Heart left ventricle (tissue), 16 donors: ENCODE data around the gene MCM3AP. TPM values are rescaled to one million over a fixed set of nuclear protein-coding genes. Genes with fewer than 3 reads are reported as not detected.

Source experiments
- ATAC-seq, 4 donors: fragments of 200-7000 bp; cut with Tn5 transposase; one replicate each; pipeline ENCODE4 v1.9.1; 2020 to 2022; ENCODE audit warnings: moderate library complexity in 4 of 4, mild to moderate bottlenecking in 3 of 4, moderate number of reproducible peaks in 1 of 4
- DNase-seq, 5 donors: peaks; one replicate each; pipeline ENCODE4 v3.0.0-alpha.2; 2020
- H3K27ac ChIP-seq, 12 donors: fragments of 200-600 bp; sonication (generic) in 4 of 12; one replicate each; pipeline versions ENCODE4 v1.5.0 to v1.8.0; 2016 to 2022; ENCODE audit warnings: mild to moderate bottlenecking in 2 of 12
- H3K27me3 ChIP-seq, 9 donors: fragments of 200-600 bp; sonication (generic) in 2 of 9; one replicate each; pipeline versions ENCODE4 v1.5.1 to v1.8.0; 2016 to 2022; ENCODE audit warnings: mild to moderate bottlenecking in 3 of 9
- H3K36me3 ChIP-seq, 9 donors: fragments of 200-600 bp; sonication (generic) in 2 of 9; one replicate each; pipeline versions ENCODE4 v1.5.0 to v1.8.0; 2018 to 2022; ENCODE audit warnings: mild to moderate bottlenecking in 2 of 9
- H3K4me1 ChIP-seq, 12 donors: fragments of 200-600 bp; sonication (generic) in 4 of 12; one replicate each; pipeline versions ENCODE4 v1.5.0 to v1.8.0; 2016 to 2022; ENCODE audit warnings: mild to moderate bottlenecking in 3 of 12
- H3K4me3 ChIP-seq, 12 donors: fragments of 200-600 bp; sonication (generic) in 4 of 12; one replicate each; pipeline versions ENCODE4 v1.5.0 to v1.8.0; 2017 to 2022; ENCODE audit warnings: mild to moderate bottlenecking in 9 of 12, moderate library complexity in 4 of 12
- H3K9me3 ChIP-seq, 12 donors: fragments of 200-600 bp; sonication (generic) in 4 of 12; one replicate each; pipeline versions ENCODE4 v1.5.0 to v1.8.0; 2016 to 2022; ENCODE audit warnings: mild to moderate bottlenecking in 1 of 12
- POLR2A ChIP-seq, 2 donors: fragments of 450-650 bp; IDR thresholded peaks; one replicate each; pipeline ENCODE4 v1.6.1; 2017; ENCODE audit warnings: antibody characterized with exemption in 2 of 2, mild to moderate bottlenecking in 2 of 2, moderate library complexity in 2 of 2
- whole genome bisulfite sequencing, 4 donors: extraction: QIAGEN DNeasy Blood & Tissue Kit in 2 of 4; methylation state at CpG; one replicate each; pipeline versions ENCODE4 v1.1.5 to v1.1.7; 2013 to 2018; 5-methylcytosine and 5-hydroxymethylcytosine counted together
- intact Hi-C, 10 donors: fragments of 100-400 bp; cut with DNase I; formaldehyde crosslinking; loops; one replicate each; pipeline versions ENCODE4 v1.11.1 to v1.14.2; 2022
- polyA plus RNA-seq, 2 donors: library from polyadenylated mRNA; stranded (reverse); fragments of 200-250 nt; gene quantifications; one replicate each; pipeline ENCODE4 v1.2.3, GENCODE V29; 2013
- total RNA-seq, 9 donors: library from RNA; depleted of rRNA in 2 of 9; stranded (reverse); fragments of >200 nt in 2 of 9; fragmentation: NEBNext Ultra II Directional in 3 of 9; extraction: Animal tissue kit (Norgen Biotek cat#: 25700) in 3 of 9; gene quantifications; one replicate each; pipeline versions ENCODE4 v1.1.0 to v1.2.4, GENCODE V29; 2016 to 2023
- TF ChIP-seq, protein P1 (sequence below), 12 donors: fragments of 200-600 bp; sonication (generic) in 4 of 12; IDR thresholded peaks; one replicate each; pipeline versions ENCODE4 v1.5.0 to v1.8.0; 2018 to 2022; ENCODE audit warnings: antibody characterized with exemption in 12 of 12, mild to moderate bottlenecking in 5 of 12
- donor health status: ischemic (EF 13 %, LVEDD 7.1; RV severe dilation, severe dysfunction).
- donor health status: healthy with polysubstance abuse.
- donor health status: DM: no; HTN: yes; CAD: no.
- donor health status: DM: no; HTN: no; CAD: no.
- donor health status: ischemic (EF 25% LVEDD 6.9; RV normal size, moderate dysfunction).
- donor health status: ischemic (EF 25% LVEDD 5.7; RV mildly dilated, moderate dysfunction).
- donor health status: healthy.
- donor health status: DM: yes; HTN: yes; CAD: no.
- donor health status: ischemic (EF 35%, LVEDD 5.7; RV mildly dilated, moderate dysfunction).
- donor health status: nonischemic (EF 11% LVEDD 7.7; RV severe dilation, severe dysfunction).
- donor health status: DM: yes; HTN: yes; CAD: no.
- donor health status: PGD.
- donor health status: ischemic (EF 29% LVEDD 5.4; RV normal size, mild dysfunction).
- donor health status: nonischemic (EF 23%, LVEDD 6.1; RV moderate dilation, normal function).

Gene MCM3AP
- total and polyA plus RNA-seq, 11 donors = 24.5 to 69.8 (median 55.3) TPM

DNA sequence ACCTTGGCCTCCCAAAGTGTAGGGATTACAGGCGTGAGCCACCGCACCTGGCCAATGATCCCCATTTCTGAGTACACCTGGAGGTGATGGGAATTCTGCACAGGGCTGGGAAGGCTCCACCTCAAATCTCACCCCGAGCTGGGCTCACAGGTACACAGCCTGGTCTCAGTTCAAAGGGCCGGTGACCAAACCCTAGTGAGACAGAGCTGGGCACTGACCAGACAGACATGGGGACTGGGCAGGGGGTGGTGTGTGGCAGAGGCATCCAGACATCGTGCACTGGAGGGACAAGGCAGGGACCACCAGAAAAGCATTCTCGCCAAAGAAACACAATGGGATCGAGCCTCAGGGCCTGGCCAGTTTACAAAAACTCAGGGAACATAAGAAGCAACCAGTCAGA, 74.0 kb downstream of the MCM3AP start:
- no peaks in the 10 kb centered on the region for H3K9me3 ChIP-seq
- ATAC-seq (no peak), DNase-seq (no peak)
- 94 to 98% (median 97%) methylated on average over 7 of the region's 7 CpGs for WGBS, 4 donors
- H3K36me3 ChIP-seq = peaks cover 0 to 97% (median 61%) of the 10 kb centered on the region in 9 donors
- TF ChIP-seq, protein P1, sequence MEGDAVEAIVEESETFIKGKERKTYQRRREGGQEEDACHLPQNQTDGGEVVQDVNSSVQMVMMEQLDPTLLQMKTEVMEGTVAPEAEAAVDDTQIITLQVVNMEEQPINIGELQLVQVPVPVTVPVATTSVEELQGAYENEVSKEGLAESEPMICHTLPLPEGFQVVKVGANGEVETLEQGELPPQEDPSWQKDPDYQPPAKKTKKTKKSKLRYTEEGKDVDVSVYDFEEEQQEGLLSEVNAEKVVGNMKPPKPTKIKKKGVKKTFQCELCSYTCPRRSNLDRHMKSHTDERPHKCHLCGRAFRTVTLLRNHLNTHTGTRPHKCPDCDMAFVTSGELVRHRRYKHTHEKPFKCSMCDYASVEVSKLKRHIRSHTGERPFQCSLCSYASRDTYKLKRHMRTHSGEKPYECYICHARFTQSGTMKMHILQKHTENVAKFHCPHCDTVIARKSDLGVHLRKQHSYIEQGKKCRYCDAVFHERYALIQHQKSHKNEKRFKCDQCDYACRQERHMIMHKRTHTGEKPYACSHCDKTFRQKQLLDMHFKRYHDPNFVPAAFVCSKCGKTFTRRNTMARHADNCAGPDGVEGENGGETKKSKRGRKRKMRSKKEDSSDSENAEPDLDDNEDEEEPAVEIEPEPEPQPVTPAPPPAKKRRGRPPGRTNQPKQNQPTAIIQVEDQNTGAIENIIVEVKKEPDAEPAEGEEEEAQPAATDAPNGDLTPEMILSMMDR (IDR thresholded peaks at IDR 0.05) = no peak
- no peak for TF ChIP-seq POLR2A (IDR thresholded peaks at IDR 0.05)
- H3K27ac ChIP-seq = no peak overlapping the region
- peaks cover 0 to 8% (median 0%) of the 10 kb centered on the region in 12 donors for H3K4me1 ChIP-seq
- H3K27me3 ChIP-seq = no peaks in the 10 kb centered on the region
- intact Hi-C loops = no loop called here
- H3K4me3 ChIP-seq = no peak overlapping the region

DNA sequence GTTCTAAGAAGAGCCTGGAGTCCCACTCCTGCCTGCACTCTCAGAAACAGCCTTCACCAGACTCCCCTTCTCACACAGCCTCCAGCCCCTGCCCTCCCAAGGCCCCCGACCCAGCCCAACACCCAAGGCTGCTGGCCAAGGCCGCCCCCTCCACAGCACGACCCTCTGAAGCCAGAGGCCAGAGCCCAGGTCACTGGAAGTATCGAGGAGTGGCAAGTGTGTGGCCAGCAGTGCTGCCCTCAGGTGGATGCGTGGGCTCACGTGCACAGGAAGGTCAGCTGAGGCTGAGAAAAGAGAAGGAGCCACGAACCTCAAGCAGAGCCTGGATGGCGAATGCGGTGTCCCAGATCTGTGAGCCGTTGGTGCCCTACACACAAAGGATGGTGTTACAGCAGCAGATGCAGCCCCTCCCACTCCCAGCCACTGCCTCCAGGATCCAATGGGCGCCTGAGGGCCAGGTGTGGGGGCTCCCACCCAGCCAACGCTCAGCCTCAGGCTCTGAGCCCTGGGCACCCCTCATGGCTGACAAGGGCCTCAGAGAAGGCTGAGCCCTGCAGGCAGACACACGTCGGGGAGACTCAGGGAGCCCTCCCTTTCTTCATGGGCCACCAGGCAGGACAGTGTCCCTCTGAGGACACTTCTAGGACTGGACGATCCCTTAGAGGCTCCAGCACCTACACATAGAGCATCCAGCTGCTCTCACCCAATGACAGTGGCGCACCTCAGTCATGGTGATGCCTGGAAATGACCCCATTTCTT, 74.9 kb downstream of the MCM3AP start:
- peak in 2 of 5 donors; percentile 7 to 41 for DNase-seq
- intact Hi-C loops = no loop called here
- Histone ChIP-seq H3K36me3 (peaks cover 0 to 97% (median 65%) of the 10 kb centered on the region in 9 donors), H3K27me3 (no peaks in the 10 kb centered on the region), H3K27ac (no peak overlapping the region), H3K4me3 (no peak overlapping the region), H3K4me1 (peaks cover 0 to 8% (median 0%) of the 10 kb centered on the region in 12 donors), H3K9me3 (no peaks in the 10 kb centered on the region)
- 82 to 94% (median 92%) methylated on average over 15 to 16 of the region's 16 CpGs for WGBS, 4 donors
- no peak for TF ChIP-seq POLR2A (IDR thresholded peaks at IDR 0.05)
- TF ChIP-seq, protein P1 (IDR thresholded peaks at IDR 0.05) = peak in 1 of 12 donors; percentile 9
- ATAC-seq = no peak

DNA sequence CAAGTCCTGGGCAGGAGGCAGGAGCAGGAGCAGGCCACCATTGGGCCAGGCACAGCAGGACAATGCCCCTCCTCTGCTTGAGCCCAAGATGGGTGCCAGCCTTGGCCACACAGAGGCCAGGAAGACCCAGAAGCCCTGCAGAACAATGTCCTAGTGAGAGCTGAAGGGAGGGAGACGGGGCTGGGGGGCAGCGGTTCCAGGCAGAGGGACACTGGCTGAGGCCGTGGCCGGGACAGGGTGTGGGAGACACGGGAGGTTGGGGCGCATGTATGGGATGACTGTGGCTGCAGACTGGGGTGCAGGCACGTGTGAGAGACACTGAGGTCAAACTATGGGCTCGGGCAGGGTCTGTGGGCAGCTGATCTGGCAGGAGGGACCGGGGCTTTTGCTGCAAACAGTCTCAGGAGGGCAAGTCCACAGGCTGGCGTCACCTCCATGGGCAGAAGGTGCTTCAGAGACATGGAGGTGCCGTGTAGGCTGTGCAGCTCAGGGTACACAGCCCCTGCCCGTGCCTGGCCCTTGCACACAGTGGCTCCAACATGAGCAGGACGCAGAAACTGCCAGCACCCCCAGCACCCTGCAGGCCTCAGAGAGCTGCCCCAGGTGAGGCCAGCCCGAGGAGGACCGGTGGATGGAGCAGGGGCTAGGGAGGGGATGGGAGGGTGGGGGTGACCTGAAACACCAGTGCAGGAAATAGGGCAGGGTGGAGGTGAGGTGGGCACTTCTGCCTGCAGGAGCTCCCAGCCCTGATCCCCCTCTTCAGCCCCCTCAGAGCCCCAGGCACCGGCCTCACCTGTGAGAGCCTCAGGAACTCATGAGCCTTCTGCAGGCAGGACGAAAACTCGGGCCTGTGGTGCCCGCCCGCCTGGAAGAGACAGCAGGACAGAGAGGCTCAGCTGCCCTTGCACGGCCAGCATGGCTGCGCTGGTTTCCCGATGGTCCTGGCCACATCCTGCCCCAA, 76.4 kb downstream of the MCM3AP start:
- intact Hi-C loops = no loop called here
- Histone ChIP-seq H3K4me1 (peaks cover 0 to 8% (median 0%) of the 10 kb centered on the region in 12 donors), H3K27ac (no peak overlapping the region), H3K4me3 (no peak overlapping the region), H3K36me3 (peaks cover 0 to 93% (median 74%) of the 10 kb centered on the region in 9 donors), H3K9me3 (no peaks in the 10 kb centered on the region), H3K27me3 (no peaks in the 10 kb centered on the region)
- ATAC-seq (no peak), DNase-seq (peak in 1 of 5 donors; percentile 55)
- TF ChIP-seq, protein P1 (IDR thresholded peaks at IDR 0.05) = no peak
- no peak for TF ChIP-seq POLR2A (IDR thresholded peaks at IDR 0.05)
- WGBS, 4 donors = 93 to 96% (median 95%) methylated on average over 16 to 23 of the region's 23 CpGs
